ENCODE measurements around the gene MAML3. TPM values are rescaled to one million over a fixed set of nuclear protein-coding genes. Genes with fewer than 3 reads are reported as not detected.

MAML3 gene
- total and polyA plus RNA-seq, 2 experiments from 2014 or later, result 1.7 to 6.5 TPM

- Histone ChIP-seq H2AFZ (no peak overlapping the region), H3K4me1 (ENCODE audit: insufficient read depth) (peaks cover 63% of the 10 kb centered on the region), H3K27ac (ENCODE audit: low read depth) (no peak overlapping the region), H3K4me3 (no peak overlapping the region), H4K20me1 (replicated peaks; ENCODE audit: insufficient read depth) (no peaks in the 10 kb centered on the region), H3K27me3 (ENCODE audit: insufficient read depth) (no peaks in the 10 kb centered on the region), H3K4me2 (no peak overlapping the region), H3K9me2 (ENCODE audit: insufficient read depth) (no peaks in the 10 kb centered on the region), H3K36me3 (ENCODE audit: insufficient read depth) (no peaks in the 10 kb centered on the region), H3F3A (replicated peaks; ENCODE audit: low read depth) (no peaks in the 10 kb centered on the region), H3K79me2 (replicated peaks; ENCODE audit: insufficient read depth) (no peaks in the 10 kb centered on the region)
- H3K4me3 Mint-ChIP-seq, result no peak overlapping the region
- peaks cover 66% of the 10 kb centered on the region for H3K4me1 Mint-ChIP-seq
- DNase-seq (ENCODE audit: low spot score) (no peak), ATAC-seq (no peak)
- no peak overlapping the region for H3K27ac Mint-ChIP-seq
- TF ChIP-seq EZH2phosphoT487 (IDR thresholded peaks at IDR 0.05; ENCODE audit: unreplicated experiment) (no peak), POLR2AphosphoS5 (IDR thresholded peaks at IDR 0.05; ENCODE audit: low read depth) (no peak), ZNF331 (CRISPR knock-in tag; IDR thresholded peaks at IDR 0.05; ENCODE audit: low read depth) (no peak), REST (IDR thresholded peaks at IDR 0.05; ENCODE audit: unreplicated experiment) (no peak), STAT1 (IDR thresholded peaks at IDR 0.05; ENCODE audit: unreplicated experiment) (no peak), ZNF114 (CRISPR knock-in tag; IDR thresholded peaks at IDR 0.05) (no peak), CREB1 (CRISPR knock-in tag; IDR thresholded peaks at IDR 0.05; ENCODE audit: low read depth) (no peak), EZH2 (IDR thresholded peaks at IDR 0.05; ENCODE audit: low read depth, unreplicated experiment) (no peak), ZNF462 (CRISPR knock-in tag; IDR thresholded peaks at IDR 0.05) (no peak), CTCF (conservative IDR thresholded peaks at IDR 0.05; ENCODE audit: low read depth in 2 of 2) (no peak), NANOG (IDR thresholded peaks at IDR 0.05; ENCODE audit: borderline replicate concordance) (no peak), JUNB (IDR thresholded peaks at IDR 0.05; ENCODE audit: unreplicated experiment) (no peak)
- TF ChIP-seq, protein P1, sequence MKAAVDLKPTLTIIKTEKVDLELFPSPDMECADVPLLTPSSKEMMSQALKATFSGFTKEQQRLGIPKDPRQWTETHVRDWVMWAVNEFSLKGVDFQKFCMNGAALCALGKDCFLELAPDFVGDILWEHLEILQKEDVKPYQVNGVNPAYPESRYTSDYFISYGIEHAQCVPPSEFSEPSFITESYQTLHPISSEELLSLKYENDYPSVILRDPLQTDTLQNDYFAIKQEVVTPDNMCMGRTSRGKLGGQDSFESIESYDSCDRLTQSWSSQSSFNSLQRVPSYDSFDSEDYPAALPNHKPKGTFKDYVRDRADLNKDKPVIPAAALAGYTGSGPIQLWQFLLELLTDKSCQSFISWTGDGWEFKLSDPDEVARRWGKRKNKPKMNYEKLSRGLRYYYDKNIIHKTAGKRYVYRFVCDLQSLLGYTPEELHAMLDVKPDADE (IDR thresholded peaks at IDR 0.05), result no peak
- H3K9me3 Mint-ChIP-seq, result no peaks in the 10 kb centered on the region
- H3K36me3 Mint-ChIP-seq (ENCODE audit: low read depth), result no peaks in the 10 kb centered on the region
- H3K27me3 Mint-ChIP-seq (ENCODE audit: insufficient read depth, low read depth, poor library complexity), result peaks cover 4% of the 10 kb centered on the region
Observed at GRCh38 chr4:140080883-140081282, 73.1 kb downstream of the MAML3 start.
